Right atrium auricular region (tissue), 2 donors: ENCODE measurements around the gene COL20A1. TPM values are rescaled to one million over a fixed set of nuclear protein-coding genes. Genes with fewer than 3 reads are reported as not detected.

ENCODE experiments used
- DNase-seq: peaks from one replicate; pipeline ENCODE4 v3.0.0-alpha.2; 2019; ENCODE audit warnings: low spot score
- H3K27ac ChIP-seq, 2 donors: fragments of 200-600 bp; sonication (generic); 1 replicate in 1 of 2; 2 replicates in 1 of 2; pipeline ENCODE4 v1.5.1; 2016 to 2019
- H3K27me3 ChIP-seq, 2 donors: fragments of 200-600 bp; sonication (generic); one replicate each; pipeline versions ENCODE4 v1.5.1 to v1.6.0; 2017 to 2019
- H3K36me3 ChIP-seq: fragments of 200-600 bp; sonication (generic); one replicate; pipeline ENCODE4 v1.5.1; 2016
- H3K4me1 ChIP-seq, 2 donors: fragments of 200-600 bp; sonication (generic); one replicate each; pipeline versions ENCODE4 v1.5.1 to v1.6.0; 2017 to 2019
- H3K4me3 ChIP-seq, 2 donors: fragments of 200-600 bp; sonication (generic); 1 replicate in 1 of 2; 2 replicates in 1 of 2; pipeline ENCODE4 v1.5.1; 2017 to 2019; ENCODE audit warnings: mild to moderate bottlenecking in 1 of 2, moderate library complexity in 1 of 2
- H3K9me3 ChIP-seq, 2 donors: fragments of 200-600 bp; sonication (generic); one replicate each; pipeline ENCODE4 v1.5.1; 2019
- CTCF ChIP-seq, 2 donors: fragments of 200-600 bp; sonication (generic); IDR thresholded peaks; one replicate each; pipeline ENCODE4 v1.5.1; 2019; ENCODE audit warnings: antibody characterized with exemption in 2 of 2
- total RNA-seq, 2 donors: library from RNA; depleted of rRNA; stranded (reverse); fragments of >200 nt; gene quantifications; one replicate each; pipeline ENCODE4 v1.1.0, GENCODE V29; 2016

COL20A1 gene
- total RNA-seq, 2 donors from 2014 or later, result not detected

GRCh38 chr20:63370618-63371187 is 77.7 kb downstream of the COL20A1 start:
- no peaks in the 10 kb centered on the region for H3K36me3 ChIP-seq
- peaks cover 0 to 22% of the 10 kb centered on the region in 2 donors for H3K4me1 ChIP-seq
- H3K27ac ChIP-seq, result peak overlapping the region in 1 of 2 donors; percentile 35
- no peaks in the 10 kb centered on the region for H3K9me3 ChIP-seq
- TF ChIP-seq CTCF (IDR thresholded peaks at IDR 0.05), result no peak
- no peak overlapping the region for H3K4me3 ChIP-seq
- DNase-seq, result no peak
- H3K27me3 ChIP-seq, result no peaks in the 10 kb centered on the region

GRCh38 chr20:63371291-63371865 is 78.4 kb downstream of the COL20A1 start:
- Histone ChIP-seq H3K4me3 (no peak overlapping the region), H3K27me3 (no peaks in the 10 kb centered on the region), H3K9me3 (no peaks in the 10 kb centered on the region), H3K27ac (peak overlapping the region in 1 of 2 donors; percentile 35), H3K4me1 (peaks cover 0 to 22% of the 10 kb centered on the region in 2 donors), H3K36me3 (no peaks in the 10 kb centered on the region)
- no peak for DNase-seq
- TF ChIP-seq CTCF (IDR thresholded peaks at IDR 0.05), result no peak

GRCh38 chr20:63372971-63373885 is 80.2 kb downstream of the COL20A1 start:
- Histone ChIP-seq H3K4me1 (peaks cover 0 to 22% of the 10 kb centered on the region in 2 donors), H3K4me3 (no peak overlapping the region), H3K9me3 (no peaks in the 10 kb centered on the region), H3K36me3 (no peaks in the 10 kb centered on the region), H3K27me3 (peaks cover 0 to 7% of the 10 kb centered on the region in 2 donors), H3K27ac (no peak overlapping the region)
- no peak for DNase-seq
- TF ChIP-seq CTCF (IDR thresholded peaks at IDR 0.05), result no peak

- peaks cover 0 to 22% of the 10 kb centered on the region in 2 donors for H3K4me1 ChIP-seq
- no peak overlapping the region for H3K4me3 ChIP-seq
- no peak overlapping the region for H3K27ac ChIP-seq
- H3K36me3 ChIP-seq, result no peaks in the 10 kb centered on the region
- H3K9me3 ChIP-seq, result no peaks in the 10 kb centered on the region
- no peak for TF ChIP-seq CTCF (IDR thresholded peaks at IDR 0.05)
- peaks cover 0 to 7% of the 10 kb centered on the region in 2 donors for H3K27me3 ChIP-seq
- no peak for DNase-seq
These were observed 81.0 kb downstream of the COL20A1 start for GRCh38 chr20:63373996-63374395.

GRCh38 chr20:63374504-63374903 is 81.5 kb downstream of the COL20A1 start:
- H3K36me3 ChIP-seq, result no peaks in the 10 kb centered on the region
- H3K27me3 ChIP-seq, result peaks cover 0 to 7% of the 10 kb centered on the region in 2 donors
- no peak overlapping the region for H3K27ac ChIP-seq
- H3K4me3 ChIP-seq, result no peak overlapping the region
- peaks cover 0 to 22% of the 10 kb centered on the region in 2 donors for H3K4me1 ChIP-seq
- TF ChIP-seq CTCF (IDR thresholded peaks at IDR 0.05), result no peak
- no peak for DNase-seq
- no peaks in the 10 kb centered on the region for H3K9me3 ChIP-seq
